PC-9 (cell line): ENCODE data around the gene WTIP. TPM values are rescaled to one million over a fixed set of nuclear protein-coding genes. Genes with fewer than 3 reads are reported as not detected.

ENCODE experiments used
- BruUV-seq: library from RNA; stranded (reverse); fragments of 400-500 nt; replicated peaks from 2 replicates; lab custom pipeline; 2021; lab: Mats Ljungman, UMichigan
- CTCF ChIA-PET: fragments of 300-600 bp; sonication (Branson Sonifier 250); formaldehyde crosslinking; loops from one replicate; lab custom pipeline; 2022; ENCODE audit warnings: antibody characterized with exemption; lab: Charles Lee
- POLR2A ChIA-PET: fragments of 300-600 bp; sonication (Branson Sonifier 250); formaldehyde crosslinking; loops from one replicate; lab custom pipeline; 2022; ENCODE audit warnings: antibody characterized with exemption; ENCODE audit not compliant: unreplicated experiment; lab: Charles Lee
- DNase-seq, 2 experiments: peaks; one replicate each; pipeline versions ENCODE4 v3.0.0 to v3.0.0-alpha.2; 2015 to 2022; ENCODE audit warnings: mixed read lengths in 1 of 2
- H2AFZ ChIP-seq: fragments of 200-600 bp; sonication (generic); 2 replicates; pipeline ENCODE4 v1.8.1; 2017; ENCODE audit warnings: antibody characterized with exemption
- H3F3A ChIP-seq: fragments of 200-600 bp; sonication (generic); 2 replicates; pipeline ENCODE4 v1.8.1; 2017; ENCODE audit warnings: antibody characterized with exemption, mild to moderate bottlenecking, low read depth; ENCODE audit not compliant: insufficient read depth
- H3K27ac ChIP-seq: fragments of 200-600 bp; sonication (generic); 2 replicates; pipeline ENCODE4 v1.6.1; 2016; ENCODE audit warnings: mixed run types
- H3K27me3 ChIP-seq: fragments of 200-600 bp; sonication (generic); 2 replicates; pipeline ENCODE4 v1.6.1; 2016; ENCODE audit warnings: low read depth, mixed run types; ENCODE audit not compliant: insufficient read depth
- H3K36me3 ChIP-seq: fragments of 200-600 bp; sonication (generic); 2 replicates; pipeline ENCODE4 v1.6.1; 2016; ENCODE audit warnings: low read depth, mixed run types
- H3K4me1 ChIP-seq: fragments of 200-600 bp; sonication (generic); replicated peaks from 2 replicates; pipeline ENCODE4 v1.6.1; 2016; ENCODE audit warnings: mixed run types; ENCODE audit not compliant: insufficient read depth
- H3K4me2 ChIP-seq: fragments of 200-600 bp; sonication (generic); 2 replicates; pipeline ENCODE4 v1.6.1; 2017; ENCODE audit warnings: mixed run types
- H3K4me3 ChIP-seq: fragments of 200-600 bp; sonication (generic); 2 replicates; pipeline ENCODE4 v1.6.1; 2016; ENCODE audit warnings: mixed run types
- H3K79me2 ChIP-seq: fragments of 200-600 bp; sonication (generic); 2 replicates; pipeline ENCODE4 v1.6.1; 2017; ENCODE audit warnings: low read depth, mixed run types
- H3K9me2 ChIP-seq: fragments of 200-600 bp; sonication (generic); 2 replicates; pipeline ENCODE4 v1.8.1; 2017; ENCODE audit warnings: mild to moderate bottlenecking; ENCODE audit not compliant: insufficient read depth
- H3K9me3 ChIP-seq: fragments of 200-600 bp; sonication (generic); 2 replicates; pipeline ENCODE4 v1.8.1; 2016; ENCODE audit warnings: low read depth; ENCODE audit not compliant: insufficient read depth
- H4K20me1 ChIP-seq: fragments of 200-600 bp; sonication (generic); 2 replicates; pipeline ENCODE4 v1.8.1; 2017; ENCODE audit not compliant: insufficient read depth
- CTCF ChIP-seq: fragments of 200-600 bp; sonication (generic); conservative IDR thresholded peaks from 2 replicates; pipeline ENCODE4 v1.6.1; 2017; ENCODE audit warnings: mixed run types, antibody characterized with exemption, mild to moderate bottlenecking, moderate library complexity
- EZH2 ChIP-seq: fragments of 200-600 bp; sonication (generic); IDR thresholded peaks from 2 replicates; pipeline ENCODE4 v1.8.0; 2017; ENCODE audit warnings: antibody characterized with exemption, low read depth
- intact Hi-C: fragments of 100-400 bp; cut with micrococcal nuclease; formaldehyde crosslinking; loops from one replicate; pipeline ENCODE4 v1.10.0; 2022; ENCODE audit not compliant: unreplicated experiment
- total RNA-seq: library from RNA; stranded (reverse); gene quantifications from 2 replicates; pipeline ENCODE4 v1.2.3, GENCODE V29; 2021

The WTIP gene
- total RNA-seq, 1 experiment from 2014 or later: 0.63 TPM

DNA sequence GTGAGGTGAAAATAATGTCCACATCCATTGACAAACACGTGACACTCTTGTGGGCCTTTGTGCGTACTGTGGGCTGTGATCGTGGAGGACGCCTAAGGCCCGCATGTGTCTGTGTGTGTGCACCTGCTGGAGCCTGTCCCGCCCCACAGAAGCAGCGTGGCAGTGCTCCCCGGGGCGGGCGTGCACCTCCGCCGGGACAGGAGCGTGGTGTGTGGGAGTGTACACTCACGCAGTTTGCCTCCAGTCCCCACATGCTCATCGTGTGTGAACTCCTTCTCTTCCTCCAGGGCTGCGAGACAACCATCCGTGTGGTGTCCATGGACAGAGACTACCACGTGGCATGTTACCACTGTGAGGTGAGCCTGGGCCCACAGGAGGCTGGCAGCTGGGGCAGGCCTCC is 13.9 kb downstream of the WTIP start:
- Histone ChIP-seq H3K4me1 (no peaks in the 10 kb centered on the region), H3K79me2 (no peaks in the 10 kb centered on the region), H3K27me3 (no peaks in the 10 kb centered on the region), H3K4me2 (no peak overlapping the region), H3K9me2 (no peaks in the 10 kb centered on the region), H3K36me3 (no peaks in the 10 kb centered on the region), H3K9me3 (no peaks in the 10 kb centered on the region), H3F3A (no peaks in the 10 kb centered on the region), H3K27ac (no peak overlapping the region), H3K4me3 (no peak overlapping the region), H4K20me1 (no peaks in the 10 kb centered on the region), H2AFZ (no peak overlapping the region)
- no peak for TF ChIP-seq EZH2
- TF ChIP-seq CTCF: no peak
- no peak for DNase-seq
- CTCF ChIA-PET: no interaction called here
- no TSS peak for BruUV-seq
- intact Hi-C loops: no loop called here
- POLR2A ChIA-PET: no interaction called here

- no peak for DNase-seq
- Histone ChIP-seq H4K20me1 (no peaks in the 10 kb centered on the region), H3K9me3 (no peaks in the 10 kb centered on the region), H3K4me2 (no peak overlapping the region), H3K9me2 (no peaks in the 10 kb centered on the region), H3K27ac (no peak overlapping the region), H3K27me3 (no peaks in the 10 kb centered on the region), H3K36me3 (no peaks in the 10 kb centered on the region), H3K4me3 (no peak overlapping the region), H2AFZ (no peak overlapping the region), H3F3A (no peaks in the 10 kb centered on the region), H3K79me2 (no peaks in the 10 kb centered on the region), H3K4me1 (no peaks in the 10 kb centered on the region)
- TF ChIP-seq EZH2: no peak
- no peak for TF ChIP-seq CTCF
- ChIA-PET POLR2A (no interaction called here), CTCF (no interaction called here)
- BruUV-seq: no TSS peak
- intact Hi-C loops: no loop called here
Observed at GRCh38 chr19:34497112-34497805, 15.7 kb downstream of the WTIP start.

DNA sequence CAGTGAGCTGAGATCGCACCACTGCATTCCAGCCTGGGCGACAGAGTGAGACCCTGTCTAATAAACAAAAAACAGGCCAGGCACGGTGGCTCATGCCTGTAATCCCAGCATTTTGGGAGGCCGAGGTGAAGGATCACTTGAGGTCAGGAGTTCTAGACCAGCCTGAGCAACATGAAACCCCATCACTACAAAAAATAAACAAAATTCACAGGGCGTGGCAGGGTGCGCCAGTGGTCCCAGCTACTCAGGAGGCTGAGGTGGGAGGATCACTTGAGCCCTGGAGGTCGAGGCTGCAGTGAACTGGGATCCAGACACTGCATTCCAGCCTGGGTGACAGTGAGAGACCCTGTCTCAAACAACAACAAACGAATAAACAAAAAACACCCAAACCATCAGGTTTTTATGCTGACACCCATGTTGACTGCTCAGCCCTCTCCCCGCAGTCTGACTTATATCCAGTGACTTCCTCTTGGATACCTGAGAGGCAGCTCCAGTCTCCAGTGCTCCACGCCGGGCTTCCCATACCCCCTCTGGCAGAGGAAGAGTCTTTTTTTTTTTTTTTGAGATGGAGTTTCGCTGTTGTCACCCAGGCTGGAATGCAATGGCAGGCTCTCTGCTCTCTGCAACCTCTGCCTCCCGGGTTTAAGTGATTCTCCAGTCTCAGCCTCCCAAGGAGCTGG is 17.7 kb downstream of the WTIP start:
- no TSS peak for BruUV-seq
- Histone ChIP-seq H3K36me3 (no peaks in the 10 kb centered on the region), H4K20me1 (no peaks in the 10 kb centered on the region), H3K9me3 (no peaks in the 10 kb centered on the region), H3K4me3 (no peak overlapping the region), H3K27ac (no peak overlapping the region), H3F3A (no peaks in the 10 kb centered on the region), H2AFZ (no peak overlapping the region), H3K79me2 (no peaks in the 10 kb centered on the region), H3K4me2 (no peak overlapping the region), H3K27me3 (no peaks in the 10 kb centered on the region), H3K4me1 (no peaks in the 10 kb centered on the region), H3K9me2 (no peaks in the 10 kb centered on the region)
- no peak for DNase-seq
- TF ChIP-seq CTCF (no peak), EZH2 (no peak)
- ChIA-PET POLR2A (no interaction called here), CTCF (no interaction called here)
- intact Hi-C loops: no loop called here
